ENCODE measurements around the gene RAP1GAP.

RAP1GAP gene

DNA sequence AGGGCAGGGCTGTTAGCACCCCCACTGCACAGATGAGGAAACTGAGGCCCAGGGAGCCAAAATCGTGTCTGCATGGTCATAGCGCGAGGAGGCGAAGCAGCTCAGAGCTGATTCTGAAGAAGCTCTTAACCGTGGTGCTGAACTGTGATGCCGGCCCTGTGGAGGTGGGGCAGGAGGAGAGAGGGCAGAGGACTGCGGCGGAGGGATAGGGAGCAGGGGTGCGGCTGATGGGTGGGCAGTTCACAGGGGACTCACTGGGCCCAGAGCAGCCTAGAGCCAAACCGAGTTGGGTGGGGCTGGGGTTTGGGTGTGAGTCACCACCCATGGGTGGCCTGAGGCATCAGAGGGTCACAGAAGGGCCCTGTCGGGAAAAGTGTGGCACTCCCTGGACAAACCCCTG, 74.7 kb downstream of the RAP1GAP start:
- TF ChIP-seq, protein P1, sequence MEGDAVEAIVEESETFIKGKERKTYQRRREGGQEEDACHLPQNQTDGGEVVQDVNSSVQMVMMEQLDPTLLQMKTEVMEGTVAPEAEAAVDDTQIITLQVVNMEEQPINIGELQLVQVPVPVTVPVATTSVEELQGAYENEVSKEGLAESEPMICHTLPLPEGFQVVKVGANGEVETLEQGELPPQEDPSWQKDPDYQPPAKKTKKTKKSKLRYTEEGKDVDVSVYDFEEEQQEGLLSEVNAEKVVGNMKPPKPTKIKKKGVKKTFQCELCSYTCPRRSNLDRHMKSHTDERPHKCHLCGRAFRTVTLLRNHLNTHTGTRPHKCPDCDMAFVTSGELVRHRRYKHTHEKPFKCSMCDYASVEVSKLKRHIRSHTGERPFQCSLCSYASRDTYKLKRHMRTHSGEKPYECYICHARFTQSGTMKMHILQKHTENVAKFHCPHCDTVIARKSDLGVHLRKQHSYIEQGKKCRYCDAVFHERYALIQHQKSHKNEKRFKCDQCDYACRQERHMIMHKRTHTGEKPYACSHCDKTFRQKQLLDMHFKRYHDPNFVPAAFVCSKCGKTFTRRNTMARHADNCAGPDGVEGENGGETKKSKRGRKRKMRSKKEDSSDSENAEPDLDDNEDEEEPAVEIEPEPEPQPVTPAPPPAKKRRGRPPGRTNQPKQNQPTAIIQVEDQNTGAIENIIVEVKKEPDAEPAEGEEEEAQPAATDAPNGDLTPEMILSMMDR (IDR thresholded peaks at IDR 0.05), result no peak
- no peak for DNase-seq
- no peaks in the 10 kb centered on the region for H3K9me3 Mint-ChIP-seq
- H3K27me3 Mint-ChIP-seq (ENCODE audit: low read depth, poor library complexity), result peaks cover 9% of the 10 kb centered on the region
- H3K36me3 Mint-ChIP-seq (ENCODE audit: low read depth), result no peaks in the 10 kb centered on the region
- H3K27ac Mint-ChIP-seq, result no peak overlapping the region
- H3K4me3 Mint-ChIP-seq, result no peak overlapping the region
- H3K4me1 Mint-ChIP-seq, result peaks cover 10% of the 10 kb centered on the region

DNA sequence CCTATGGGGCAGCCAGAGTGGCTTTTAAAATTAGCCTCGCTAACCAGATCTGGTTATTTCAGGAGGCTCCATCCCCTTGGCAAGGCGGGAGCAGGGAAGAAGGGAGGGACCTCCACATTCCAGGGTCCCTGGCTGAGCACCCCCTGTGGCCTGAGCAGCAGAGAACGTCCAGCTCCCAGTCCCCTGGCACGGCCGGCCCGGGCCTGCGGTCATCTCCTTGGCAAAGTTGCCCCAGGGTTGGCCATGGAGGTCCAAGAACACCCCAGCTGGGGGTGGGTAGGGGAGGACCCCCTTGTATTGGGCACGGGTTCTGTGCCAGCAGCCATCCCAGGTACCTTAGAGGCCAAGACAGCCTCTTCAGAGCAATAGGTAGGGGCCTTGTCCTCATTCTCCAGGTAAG, 75.9 kb downstream of the RAP1GAP start:
- Mint-ChIP-seq H3K9me3 (no peaks in the 10 kb centered on the region), H3K4me3 (no peak overlapping the region), H3K4me1 (peaks cover 5% of the 10 kb centered on the region), H3K27ac (no peak overlapping the region), H3K27me3 (ENCODE audit: low read depth, poor library complexity) (peaks cover 16% of the 10 kb centered on the region), H3K36me3 (ENCODE audit: low read depth) (no peaks in the 10 kb centered on the region)
- no peak for DNase-seq
- TF ChIP-seq, protein P1 (IDR thresholded peaks at IDR 0.05), result no peak

DNA sequence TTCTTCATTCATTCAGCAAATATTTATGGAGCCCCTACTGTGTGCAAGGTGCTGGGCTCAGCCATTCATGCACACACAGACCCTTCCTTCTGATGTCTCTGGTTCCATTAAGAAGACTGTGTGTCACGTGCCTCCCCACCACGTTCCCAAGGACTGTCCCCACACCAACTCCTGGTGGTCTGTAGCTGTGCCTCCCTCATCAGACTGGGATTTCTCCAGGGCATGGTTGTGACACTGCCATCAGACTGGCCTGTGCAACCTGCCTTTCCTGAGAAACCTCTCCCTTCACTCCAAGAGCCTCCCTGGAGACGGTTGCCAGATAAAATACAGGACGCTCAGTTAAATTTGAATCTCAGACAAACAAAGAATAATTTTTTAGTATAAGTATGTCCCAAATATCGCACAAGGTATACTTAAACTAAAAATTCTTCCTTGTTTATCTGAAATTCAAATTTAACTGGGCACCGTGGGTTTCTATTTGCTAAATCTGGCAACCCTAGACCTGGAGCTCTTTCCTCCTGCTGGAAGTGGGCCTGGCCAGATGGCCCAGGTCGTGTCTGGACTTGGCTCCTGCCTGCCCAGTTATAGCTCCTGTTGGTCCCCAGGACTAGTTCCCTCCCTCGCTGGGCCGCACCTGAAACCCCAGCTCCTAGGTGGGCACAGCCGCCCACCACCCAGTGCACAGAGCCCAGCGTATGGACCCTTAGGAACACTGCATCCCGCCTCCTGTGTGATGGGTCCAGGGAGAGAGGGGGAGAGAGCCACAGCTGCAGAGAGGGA, 76.9 kb downstream of the RAP1GAP start:
- TF ChIP-seq, protein P1 (IDR thresholded peaks at IDR 0.05), result no peak
- peaks cover 20% of the 10 kb centered on the region for H3K27me3 Mint-ChIP-seq (ENCODE audit: low read depth, poor library complexity)
- peaks cover 5% of the 10 kb centered on the region for H3K4me1 Mint-ChIP-seq

DNA sequence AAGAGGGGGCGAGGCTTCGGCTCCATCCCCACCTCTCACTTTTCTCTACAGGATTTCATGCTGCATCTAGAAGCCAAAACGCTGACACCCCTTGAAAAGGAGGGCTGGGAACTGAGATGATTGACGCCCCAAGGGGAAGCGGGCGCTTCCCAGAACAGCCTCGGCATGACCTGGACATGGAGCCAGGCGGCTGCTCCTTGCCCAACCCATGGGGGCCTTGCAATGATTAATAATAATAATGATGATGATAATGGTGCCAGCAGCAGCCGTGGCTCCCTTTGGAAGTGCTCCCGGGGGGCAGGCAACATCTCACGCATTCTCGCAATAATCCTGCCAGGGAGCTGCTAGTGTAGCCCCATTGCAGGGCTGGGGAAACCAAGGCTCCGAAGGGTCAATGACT, 78.2 kb downstream of the RAP1GAP start:
- Mint-ChIP-seq H3K9me3 (no peaks in the 10 kb centered on the region), H3K27ac (no peak overlapping the region), H3K36me3 (ENCODE audit: low read depth) (no peaks in the 10 kb centered on the region), H3K4me3 (no peak overlapping the region), H3K27me3 (ENCODE audit: low read depth, poor library complexity) (peaks cover 20% of the 10 kb centered on the region), H3K4me1 (peaks cover 12% of the 10 kb centered on the region)
- TF ChIP-seq, protein P1 (IDR thresholded peaks at IDR 0.05), result no peak
- DNase-seq, result no peak

More for the DNA sequence above, 76.9 kb downstream of the RAP1GAP start:
- no peak for DNase-seq
- Mint-ChIP-seq H3K27ac (no peak overlapping the region), H3K9me3 (no peaks in the 10 kb centered on the region), H3K36me3 (ENCODE audit: low read depth) (no peaks in the 10 kb centered on the region), H3K4me3 (no peak overlapping the region)

DNA sequence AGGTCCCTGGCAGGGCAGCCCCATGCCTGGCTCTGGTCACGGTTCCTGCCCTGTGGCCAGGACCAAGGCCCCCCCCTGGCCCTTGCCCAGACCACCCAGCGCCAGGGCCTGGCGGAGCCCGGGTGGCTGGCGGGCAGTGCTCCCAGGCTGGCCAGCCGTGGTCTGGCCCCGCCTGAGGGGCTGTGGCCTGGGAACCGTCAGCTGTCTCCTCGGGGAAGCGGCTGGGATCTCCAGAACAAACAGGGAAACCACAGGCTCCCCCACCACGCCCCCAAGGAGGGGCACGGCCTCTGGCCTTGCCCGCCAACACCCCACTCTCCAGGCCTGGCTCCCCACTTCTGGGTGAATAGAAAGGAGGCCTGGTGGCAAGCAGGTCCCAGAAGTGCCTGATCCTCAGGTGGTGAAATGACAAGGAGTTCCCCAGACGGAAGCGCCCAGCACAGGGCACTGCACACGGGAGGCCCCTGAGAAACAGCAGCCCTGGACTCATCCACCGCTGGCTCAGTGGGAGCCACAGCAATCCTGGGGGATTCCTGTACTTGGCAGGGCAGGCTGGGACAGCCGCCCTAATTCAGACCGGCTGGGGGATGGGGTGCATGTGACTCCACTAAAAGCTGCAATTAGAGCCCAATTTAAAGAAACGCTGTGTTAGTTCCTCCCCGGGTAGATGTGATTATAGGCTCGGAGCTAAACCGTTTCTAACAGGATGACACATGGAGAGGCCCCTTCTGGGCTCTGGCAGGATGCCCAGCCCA, 78.9 kb downstream of the RAP1GAP start:
- no peak for DNase-seq
- H3K9me3 Mint-ChIP-seq, result no peaks in the 10 kb centered on the region
- no peaks in the 10 kb centered on the region for H3K36me3 Mint-ChIP-seq (ENCODE audit: low read depth)
- TF ChIP-seq, protein P1 (IDR thresholded peaks at IDR 0.05), result no peak
- H3K27me3 Mint-ChIP-seq (ENCODE audit: low read depth, poor library complexity), result peaks cover 22% of the 10 kb centered on the region
- no peak overlapping the region for H3K4me3 Mint-ChIP-seq
- H3K27ac Mint-ChIP-seq, result no peak overlapping the region
- H3K4me1 Mint-ChIP-seq, result peaks cover 16% of the 10 kb centered on the region

All from nephron progenitor cell (in vitro differentiated cells).